PC-3 (cell line): Measurements from ENCODE around the gene SNTG2. TPM values are rescaled to one million over a fixed set of nuclear protein-coding genes. Genes with fewer than 3 reads are reported as not detected.

Experiments used
- ATAC-seq: fragments of 200-7000 bp; cut with Tn5 transposase; 2 replicates; pipeline ENCODE4 v1.9.1; 2020; ENCODE audit warnings: mild to moderate bottlenecking, moderate library complexity
- BruUV-seq: library from RNA; stranded (reverse); fragments of 400-500 nt; replicated peaks from 2 replicates; lab custom pipeline; 2021; lab: Mats Ljungman, UMichigan
- CTCF ChIA-PET: fragments of 300-600 bp; sonication (Branson Sonifier 250); formaldehyde crosslinking; loops from one replicate; lab custom pipeline; 2022; ENCODE audit warnings: antibody characterized with exemption; lab: Charles Lee
- POLR2A ChIA-PET: fragments of 300-600 bp; sonication (Branson Sonifier 250); formaldehyde crosslinking; loops from one replicate; lab custom pipeline; 2022; ENCODE audit warnings: antibody characterized with exemption; ENCODE audit not compliant: unreplicated experiment; lab: Charles Lee
- DNase-seq: peaks from one replicate; pipeline ENCODE4 v3.0.0-alpha.2; 2015
- H2AFZ ChIP-seq: fragments of 300-600 bp; sonication (generic); 2 replicates; pipeline ENCODE4 v1.6.0; 2016; ENCODE audit warnings: antibody characterized with exemption, low read length
- H3F3A ChIP-seq: fragments of 300-600 bp; sonication (generic); one replicate; pipeline ENCODE4 v1.6.0; 2017; ENCODE audit warnings: antibody characterized with exemption, low read length, control low read depth, mild to moderate bottlenecking; ENCODE audit not compliant: unreplicated experiment
- H3K27ac ChIP-seq: fragments of 300-600 bp; sonication (generic); 2 replicates; pipeline ENCODE4 v1.5.1; 2016; ENCODE audit warnings: mild to moderate bottlenecking, low read length
- H3K27me3 ChIP-seq: fragments of 300-600 bp; sonication (generic); 2 replicates; pipeline ENCODE4 v1.6.1; 2016; ENCODE audit warnings: low read length, mixed read lengths
- H3K36me3 ChIP-seq: fragments of 300-600 bp; sonication (generic); 2 replicates; pipeline ENCODE4 v1.6.1; 2016; ENCODE audit warnings: low read depth, mixed run types, low read length, mixed read lengths
- H3K4me1 ChIP-seq: fragments of 300-600 bp; sonication (generic); 2 replicates; pipeline ENCODE4 v1.5.1; 2016; ENCODE audit warnings: low read length; ENCODE audit not compliant: insufficient read depth
- H3K4me2 ChIP-seq: fragments of 300-600 bp; sonication (generic); 2 replicates; pipeline ENCODE4 v1.6.0; 2016; ENCODE audit warnings: low read length
- H3K4me3 ChIP-seq: fragments of 300-600 bp; sonication (generic); 2 replicates; pipeline ENCODE4 v1.5.1; 2016; ENCODE audit warnings: mild to moderate bottlenecking, low read length, mixed read lengths
- H3K79me2 ChIP-seq: fragments of 300-600 bp; sonication (generic); 2 replicates; pipeline ENCODE4 v1.6.1; 2017; ENCODE audit warnings: low read length, mixed read lengths
- H3K9ac ChIP-seq: fragments of 300-600 bp; sonication (generic); 2 replicates; pipeline ENCODE4 v1.6.0; 2016; ENCODE audit warnings: mild to moderate bottlenecking, low read length
- H3K9me2 ChIP-seq: fragments of 300-600 bp; sonication (generic); replicated peaks from 2 replicates; pipeline ENCODE4 v1.6.1; 2016; ENCODE audit warnings: mixed run types, low read length, mixed read lengths
- H3K9me3 ChIP-seq: fragments of 300-600 bp; sonication (generic); 2 replicates; pipeline ENCODE4 v1.6.1; 2016; ENCODE audit warnings: low read length, mixed read lengths
- H4K20me1 ChIP-seq: fragments of 300-600 bp; sonication (generic); 2 replicates; pipeline ENCODE4 v1.6.1; 2016; ENCODE audit warnings: low read length, mixed read lengths
- CTCF ChIP-seq: fragments of 300-600 bp; sonication (generic); conservative IDR thresholded peaks from 2 replicates; pipeline ENCODE4 v1.5.1; 2017; ENCODE audit warnings: antibody characterized with exemption, low read depth, mild to moderate bottlenecking, low read length
- EZH2 ChIP-seq: fragments of 300-600 bp; sonication (generic); IDR thresholded peaks from one replicate; pipeline ENCODE4 v1.6.1; 2017; ENCODE audit warnings: antibody characterized with exemption, mild to moderate bottlenecking, low read length; ENCODE audit not compliant: unreplicated experiment
- EZH2phosphoT487 ChIP-seq: fragments of 300-600 bp; sonication (generic); IDR thresholded peaks from 2 replicates; pipeline ENCODE4 v1.6.1; 2018; ENCODE audit warnings: mild to moderate bottlenecking, antibody characterized with exemption, low read length, borderline replicate concordance
- intact Hi-C: fragments of 100-400 bp; cut with micrococcal nuclease; formaldehyde crosslinking; loops from 2 replicates; pipeline ENCODE4 v1.9.0; 2023
- total RNA-seq: library from RNA; depleted of rRNA; stranded (reverse); fragments of >200 nt; gene quantifications from 2 replicates; pipeline ENCODE4 v1.2.3, GENCODE V29; 2014

The SNTG2 gene
- total RNA-seq, 1 experiment from 2014 or later = not detected

- DNase-seq = no peak
- ChIA-PET POLR2A (no interaction called here), CTCF (no interaction called here)
- intact Hi-C loops = no loop called here
- Histone ChIP-seq H3K9me3 (no peaks in the 10 kb centered on the region), H2AFZ (no peak overlapping the region), H3K9me2 (no peaks in the 10 kb centered on the region), H3K36me3 (no peaks in the 10 kb centered on the region), H3F3A (no peaks in the 10 kb centered on the region), H3K79me2 (no peaks in the 10 kb centered on the region), H3K27ac (no peak overlapping the region), H4K20me1 (no peaks in the 10 kb centered on the region), H3K9ac (no peak overlapping the region), H3K4me3 (no peak overlapping the region), H3K27me3 (peaks cover 33% of the 10 kb centered on the region; the same call in 1 of the 2 replicates), H3K4me2 (no peak overlapping the region), H3K4me1 (no peaks in the 10 kb centered on the region)
- BruUV-seq = no TSS peak
- TF ChIP-seq EZH2 (no peak), CTCF (no peak), EZH2phosphoT487 (no peak)
- ATAC-seq = no peak
Observed at GRCh38 chr2:1002350-1002749, 51.7 kb downstream of the SNTG2 start.

- TF ChIP-seq EZH2 (no peak), EZH2phosphoT487 (no peak), CTCF (no peak)
- DNase-seq (no peak), ATAC-seq (no peak)
- Histone ChIP-seq H3K36me3 (no peaks in the 10 kb centered on the region), H3K9ac (no peak overlapping the region), H3K27ac (no peak overlapping the region), H3K4me3 (no peak overlapping the region), H3F3A (no peaks in the 10 kb centered on the region), H3K79me2 (no peaks in the 10 kb centered on the region), H2AFZ (no peak overlapping the region), H3K27me3 (peaks cover 30% of the 10 kb centered on the region; the same call in 1 of the 2 replicates), H3K9me2 (no peaks in the 10 kb centered on the region), H4K20me1 (no peaks in the 10 kb centered on the region), H3K4me1 (no peaks in the 10 kb centered on the region), H3K9me3 (no peaks in the 10 kb centered on the region), H3K4me2 (no peak overlapping the region)
- intact Hi-C loops = no loop called here
- ChIA-PET CTCF (no interaction called here), POLR2A (no interaction called here)
- no TSS peak for BruUV-seq
Observed at GRCh38 chr2:1004398-1004797, 53.7 kb downstream of the SNTG2 start.

GRCh38 chr2:1010415-1010930 lies 59.8 kb downstream of the SNTG2 start:
- Histone ChIP-seq H3K4me1 (no peaks in the 10 kb centered on the region), H3K27ac (no peak overlapping the region), H3K9ac (no peak overlapping the region), H3K9me2 (no peaks in the 10 kb centered on the region), H3K27me3 (peaks cover 32% of the 10 kb centered on the region), H2AFZ (no peak overlapping the region), H3K4me3 (no peak overlapping the region), H3K79me2 (no peaks in the 10 kb centered on the region), H3K4me2 (no peak overlapping the region), H3F3A (no peaks in the 10 kb centered on the region), H3K36me3 (no peaks in the 10 kb centered on the region), H3K9me3 (no peaks in the 10 kb centered on the region), H4K20me1 (no peaks in the 10 kb centered on the region)
- DNase-seq (no peak), ATAC-seq (no peak)
- ChIA-PET CTCF (no interaction called here), POLR2A (no interaction called here)
- intact Hi-C loops = no loop called here
- BruUV-seq = no TSS peak
- TF ChIP-seq EZH2phosphoT487 = no peak
- no peak for TF ChIP-seq EZH2
- no peak for TF ChIP-seq CTCF
